Measurements from ENCODE around the gene PHKG1.
"Not testable (repeated sequence)": the region's sequence is repeated elsewhere in the genome, so short reads cannot be mapped to it uniquely, and the experiment has no call there.

GRCh38 chr7:56104138-56104537 is 11.4 kb upstream of the PHKG1 start:
- TF ChIP-seq E2F4 (CRISPR knock-in tag; IDR thresholded peaks at IDR 0.05; ENCODE audit: borderline replicate concordance, low read depth); CTCF (IDR thresholded peaks at IDR 0.05); MAX (CRISPR knock-in tag; IDR thresholded peaks at IDR 0.05); USF2 (CRISPR knock-in tag; IDR thresholded peaks at IDR 0.05); ZNF263 (CRISPR knock-in tag; IDR thresholded peaks at IDR 0.05; ENCODE audit: low read depth): not testable (repeated sequence)

Measured in WTC11 (cell line).